Measurements from ENCODE around the gene GSTT4.

GSTT4 gene

DNA sequence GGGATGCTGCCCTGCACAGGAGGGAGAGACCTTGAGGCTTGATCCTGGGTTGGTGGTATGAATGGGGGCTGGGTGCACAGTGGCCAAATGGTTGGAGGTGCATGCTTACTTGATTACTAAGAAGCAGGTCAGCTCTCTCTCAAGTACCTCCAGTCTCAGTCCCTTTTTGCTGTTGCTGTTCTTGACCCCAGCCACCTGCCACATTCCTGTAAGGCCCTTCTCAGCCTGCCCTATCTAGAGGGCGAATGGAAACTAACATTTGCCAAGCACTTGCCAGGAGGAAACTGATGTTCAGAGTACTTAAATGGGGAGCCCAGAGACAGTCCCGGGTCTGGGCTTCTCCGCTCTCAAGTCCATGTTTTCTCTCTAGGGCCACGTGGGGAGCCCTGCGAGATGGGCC, 45.8 kb upstream of the GSTT4 start:
- Histone ChIP-seq H4K12ac (ENCODE audit: low read depth, low read length) (no peak overlapping the region), H2BK5ac (ENCODE audit: low read depth, low read length, poor library complexity) (no peak overlapping the region), H3K23ac (ENCODE audit: low read length) (no peak overlapping the region), H3K4me2 (ENCODE audit: low read length) (no peak overlapping the region), H3K4me3 (ENCODE audit: low read depth, low read length) (no peak overlapping the region), H3K18ac (ENCODE audit: low read length) (no peak overlapping the region), H2AFZ (ENCODE audit: insufficient read depth, low read length, poor library complexity) (no peak overlapping the region), H4K8ac (ENCODE audit: low read depth, low read length) (no peak overlapping the region), H3K79me2 (ENCODE audit: control insufficient read depth, insufficient read depth, low read length, poor library complexity) (no peaks in the 10 kb centered on the region), H2AK5ac (ENCODE audit: low read length) (no peak overlapping the region), H3K4me1 (ENCODE audit: control insufficient read depth in 1 of 2, insufficient read depth in 2 of 2, low read length in 2 of 2) (peaks cover 5 to 8% of the 10 kb centered on the region in 2 experiments), H3K9me3 (ENCODE audit: insufficient read depth, low read depth, low read length) (no peaks in the 10 kb centered on the region), H3K79me1 (ENCODE audit: low read length) (no peaks in the 10 kb centered on the region), H3K14ac (ENCODE audit: low read length) (no peak overlapping the region), H3K9ac (ENCODE audit: low read length) (no peak overlapping the region), H4K91ac (ENCODE audit: low read depth, low read length) (no peak overlapping the region), H2BK120ac (ENCODE audit: insufficient read depth, low read length, poor library complexity) (no peak overlapping the region), H3K4ac (ENCODE audit: low read depth, low read length) (no peak overlapping the region), H3K27me3 (ENCODE audit: insufficient read depth, low read length) (no peaks in the 10 kb centered on the region), H3K36me3 (ENCODE audit: control insufficient read depth in 1 of 2, insufficient read depth in 2 of 2, low read length in 2 of 2) (peaks cover 36 to 44% of the 10 kb centered on the region in 2 experiments), H3K27ac (ENCODE audit: low read depth, low read length) (no peak overlapping the region), H2BK12ac (ENCODE audit: low read length) (no peak overlapping the region)
- WGBS (ENCODE audit: extremely low coverage, insufficient coverage, insufficient read length), result no CpG with 5 or more reads among the region's 5 CpGs
- DNase-seq, result no peak

DNA sequence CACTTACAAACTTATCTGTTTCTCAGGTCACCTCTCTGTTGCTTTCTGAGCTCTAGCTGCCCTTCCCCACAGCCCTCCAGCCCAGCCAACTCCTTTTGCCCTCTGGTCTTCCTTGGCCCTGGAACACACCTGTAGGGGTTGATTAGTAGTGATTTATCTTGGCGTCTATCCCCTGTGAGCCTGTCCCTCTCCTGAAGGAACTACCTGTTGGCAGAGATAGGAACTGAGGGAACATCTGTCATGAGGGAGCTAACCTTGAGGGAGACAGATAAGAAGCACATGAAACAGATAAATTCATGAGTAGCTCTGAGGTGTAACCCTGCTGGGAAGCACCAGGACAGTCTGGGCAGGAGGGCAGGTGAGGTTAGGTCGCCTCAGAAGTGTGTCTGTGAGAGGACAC, 44.7 kb upstream of the GSTT4 start:
- Histone ChIP-seq H3K4me2 (ENCODE audit: low read length) (no peak overlapping the region), H3K79me2 (ENCODE audit: control insufficient read depth, insufficient read depth, low read length, poor library complexity) (no peaks in the 10 kb centered on the region), H4K8ac (ENCODE audit: low read depth, low read length) (no peak overlapping the region), H3K4ac (ENCODE audit: low read depth, low read length) (no peak overlapping the region), H3K79me1 (ENCODE audit: low read length) (no peaks in the 10 kb centered on the region), H3K9me3 (ENCODE audit: insufficient read depth, low read depth, low read length) (no peaks in the 10 kb centered on the region), H4K12ac (ENCODE audit: low read depth, low read length) (no peak overlapping the region), H2BK120ac (ENCODE audit: insufficient read depth, low read length, poor library complexity) (no peak overlapping the region), H2AK5ac (ENCODE audit: low read length) (no peak overlapping the region), H2BK12ac (ENCODE audit: low read length) (no peak overlapping the region), H3K18ac (ENCODE audit: low read length) (no peak overlapping the region), H2BK5ac (ENCODE audit: low read depth, low read length, poor library complexity) (no peak overlapping the region), H3K9ac (ENCODE audit: low read length) (no peak overlapping the region), H3K23ac (ENCODE audit: low read length) (no peak overlapping the region), H3K14ac (ENCODE audit: low read length) (no peak overlapping the region), H3K4me1 (ENCODE audit: control insufficient read depth in 1 of 2, insufficient read depth in 2 of 2, low read length in 2 of 2) (peaks cover 5 to 8% of the 10 kb centered on the region in 2 experiments), H3K27me3 (ENCODE audit: insufficient read depth, low read length) (no peaks in the 10 kb centered on the region), H3K4me3 (ENCODE audit: low read depth, low read length) (no peak overlapping the region), H2AFZ (ENCODE audit: insufficient read depth, low read length, poor library complexity) (no peak overlapping the region), H3K36me3 (ENCODE audit: control insufficient read depth in 1 of 2, insufficient read depth in 2 of 2, low read length in 2 of 2) (peaks cover 31 to 41% of the 10 kb centered on the region in 2 experiments), H3K27ac (ENCODE audit: low read depth, low read length) (no peak overlapping the region), H4K91ac (ENCODE audit: low read depth, low read length) (no peak overlapping the region)
- no peak for DNase-seq
- no CpG with 5 or more reads among the region's 2 CpGs for WGBS (ENCODE audit: extremely low coverage, insufficient coverage, insufficient read length)

DNA sequence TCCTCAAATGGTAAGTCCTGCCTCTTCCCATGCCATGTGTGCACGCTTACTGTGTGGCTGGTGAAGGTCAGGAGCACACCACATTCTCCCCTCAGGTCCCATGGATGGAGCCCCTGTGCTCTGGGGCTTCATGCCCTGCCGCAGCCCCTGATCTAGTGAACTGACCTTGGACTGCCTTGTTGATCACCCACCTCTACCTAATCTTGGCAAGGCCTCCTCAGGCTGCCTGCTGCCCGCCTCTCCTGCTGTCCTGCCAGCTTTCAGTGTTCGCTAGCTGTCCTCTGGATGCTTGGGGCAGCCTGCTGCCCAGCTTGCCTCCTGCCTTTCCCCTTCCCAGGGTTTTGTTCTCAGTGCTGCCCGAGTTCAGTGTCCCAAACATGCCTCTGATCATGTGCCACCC, 44.0 kb upstream of the GSTT4 start:
- Histone ChIP-seq H3K4me1 (ENCODE audit: control insufficient read depth in 1 of 2, insufficient read depth in 2 of 2, low read length in 2 of 2) (peaks cover 5 to 7% of the 10 kb centered on the region in 2 experiments), H3K27me3 (ENCODE audit: insufficient read depth, low read length) (no peaks in the 10 kb centered on the region), H3K79me1 (ENCODE audit: low read length) (no peaks in the 10 kb centered on the region), H4K12ac (ENCODE audit: low read depth, low read length) (no peak overlapping the region), H4K8ac (ENCODE audit: low read depth, low read length) (no peak overlapping the region), H3K27ac (ENCODE audit: low read depth, low read length) (no peak overlapping the region), H2AFZ (ENCODE audit: insufficient read depth, low read length, poor library complexity) (no peak overlapping the region), H4K91ac (ENCODE audit: low read depth, low read length) (no peak overlapping the region), H3K4me3 (ENCODE audit: low read depth, low read length) (no peak overlapping the region), H2BK12ac (ENCODE audit: low read length) (no peak overlapping the region), H3K9ac (ENCODE audit: low read length) (no peak overlapping the region), H2BK5ac (ENCODE audit: low read depth, low read length, poor library complexity) (no peak overlapping the region), H3K4me2 (ENCODE audit: low read length) (no peak overlapping the region), H3K9me3 (ENCODE audit: insufficient read depth, low read depth, low read length) (no peaks in the 10 kb centered on the region), H3K36me3 (ENCODE audit: control insufficient read depth in 1 of 2, insufficient read depth in 2 of 2, low read length in 2 of 2) (peaks cover 26 to 36% of the 10 kb centered on the region in 2 experiments), H3K4ac (ENCODE audit: low read depth, low read length) (no peak overlapping the region), H2BK120ac (ENCODE audit: insufficient read depth, low read length, poor library complexity) (no peak overlapping the region), H3K23ac (ENCODE audit: low read length) (no peak overlapping the region), H3K14ac (ENCODE audit: low read length) (no peak overlapping the region), H3K18ac (ENCODE audit: low read length) (no peak overlapping the region), H2AK5ac (ENCODE audit: low read length) (no peak overlapping the region), H3K79me2 (ENCODE audit: control insufficient read depth, insufficient read depth, low read length, poor library complexity) (no peaks in the 10 kb centered on the region)
- WGBS (ENCODE audit: extremely low coverage, insufficient coverage, insufficient read length), result no CpG with 5 or more reads among the region's 5 CpGs
- DNase-seq, result no peak

DNA sequence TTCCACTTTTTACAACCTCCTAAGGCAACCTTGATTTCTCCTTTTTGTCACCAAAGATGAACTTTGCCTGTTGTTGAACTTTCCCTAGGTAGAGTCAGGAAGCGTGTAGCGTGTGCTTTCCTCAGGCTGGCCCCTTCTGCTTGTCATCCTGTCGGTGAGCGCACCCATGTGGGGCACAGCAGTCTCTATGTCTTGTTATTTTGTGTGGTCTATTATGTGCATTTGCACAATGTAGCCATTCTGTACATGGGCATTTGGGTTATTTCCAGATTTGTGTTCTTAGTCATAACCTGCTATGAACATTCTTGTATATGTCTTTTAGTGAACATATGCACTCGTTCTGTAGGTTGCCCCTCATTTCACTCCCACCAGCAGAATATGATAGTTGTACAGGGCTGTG, 40.8 kb upstream of the GSTT4 start:
- no CpG with 5 or more reads among the region's 5 CpGs for WGBS (ENCODE audit: extremely low coverage, insufficient coverage, insufficient read length)
- no peak overlapping the region for H3K9ac ChIP-seq (ENCODE audit: low read length)
- no peak overlapping the region for H2BK5ac ChIP-seq (ENCODE audit: low read depth, low read length, poor library complexity)
- H3K14ac ChIP-seq (ENCODE audit: low read length), result no peak overlapping the region
- H3K23ac ChIP-seq (ENCODE audit: low read length), result no peak overlapping the region
- H3K27me3 ChIP-seq (ENCODE audit: insufficient read depth, low read length), result no peaks in the 10 kb centered on the region
- no peak overlapping the region for H3K4ac ChIP-seq (ENCODE audit: low read depth, low read length)
- no peak overlapping the region for H3K4me3 ChIP-seq (ENCODE audit: low read depth, low read length)
- H3K4me1 ChIP-seq (ENCODE audit: control insufficient read depth in 1 of 2, insufficient read depth in 2 of 2, low read length in 2 of 2), result no peaks in the 10 kb centered on the region
- no peak overlapping the region for H4K91ac ChIP-seq (ENCODE audit: low read depth, low read length)
- no peaks in the 10 kb centered on the region for H3K9me3 ChIP-seq (ENCODE audit: insufficient read depth, low read depth, low read length)
- no peaks in the 10 kb centered on the region for H3K79me1 ChIP-seq (ENCODE audit: low read length)
- H4K12ac ChIP-seq (ENCODE audit: low read depth, low read length), result no peak overlapping the region
- no peak overlapping the region for H3K4me2 ChIP-seq (ENCODE audit: low read length)
- H2BK120ac ChIP-seq (ENCODE audit: insufficient read depth, low read length, poor library complexity), result no peak overlapping the region
- no peak overlapping the region for H2BK12ac ChIP-seq (ENCODE audit: low read length)
- H3K79me2 ChIP-seq (ENCODE audit: control insufficient read depth, insufficient read depth, low read length, poor library complexity), result no peaks in the 10 kb centered on the region
- H3K18ac ChIP-seq (ENCODE audit: low read length), result no peak overlapping the region
- no peak overlapping the region for H2AK5ac ChIP-seq (ENCODE audit: low read length)
- H3K36me3 ChIP-seq (ENCODE audit: control insufficient read depth in 1 of 2, insufficient read depth in 2 of 2, low read length in 2 of 2), result peaks cover 24 to 38% of the 10 kb centered on the region in 2 experiments
- H4K8ac ChIP-seq (ENCODE audit: low read depth, low read length), result no peak overlapping the region
- no peak overlapping the region for H3K27ac ChIP-seq (ENCODE audit: low read depth, low read length)
- no peak overlapping the region for H2AFZ ChIP-seq (ENCODE audit: insufficient read depth, low read length, poor library complexity)
- no peak for DNase-seq
